Fibroblast of lung (primary cell): ENCODE results near the gene ENTPD3. TPM values are rescaled to one million over a fixed set of nuclear protein-coding genes. Genes with fewer than 3 reads are reported as not detected.

Source experiments
- DNase-seq, 2 donors: peaks; one replicate each; pipeline versions ENCODE4 v3.0.0 to v3.0.0-alpha.2; 2010; ENCODE audit warnings: low read depth in 2 of 2
- H2AFZ ChIP-seq: 2 replicates; pipeline ENCODE4 v1.5.1; 2012; ENCODE audit warnings: low read length, control low read depth, inconsistent platforms
- H3K27ac ChIP-seq: 2 replicates; pipeline ENCODE4 v1.5.1; 2011; ENCODE audit warnings: low read length, control low read depth; ENCODE audit not compliant: insufficient read depth
- H3K27me3 ChIP-seq: 2 replicates; pipeline ENCODE4 v1.5.1; 2011; ENCODE audit warnings: mild to moderate bottlenecking, low read length; ENCODE audit not compliant: control insufficient read depth, insufficient read depth
- H3K36me3 ChIP-seq: 2 replicates; pipeline ENCODE4 v1.5.1; 2011; ENCODE audit warnings: low read length; ENCODE audit not compliant: control insufficient read depth, insufficient read depth
- H3K4me1 ChIP-seq: 2 replicates; pipeline ENCODE4 v1.5.1; 2011; ENCODE audit warnings: low read length; ENCODE audit not compliant: control insufficient read depth, insufficient read depth; ENCODE audit errors: extremely low read depth
- H3K4me2 ChIP-seq: 2 replicates; pipeline ENCODE4 v1.5.1; 2011; ENCODE audit warnings: low read length, control low read depth; ENCODE audit not compliant: insufficient read depth; ENCODE audit errors: extremely low read depth
- H3K4me3 ChIP-seq, 4 experiments: fragments of 200-600 bp in 1 of 4; sonication (generic) in 1 of 4; replicated peaks in 1 of 4; 2 replicates each; pipeline ENCODE4 v1.5.1; 2011 to 2016; ENCODE audit warnings: low read length in 4 of 4, low read depth in 3 of 4, mild to moderate bottlenecking in 3 of 4, control low read depth in 2 of 4, inconsistent platforms in 1 of 4, mixed read lengths in 1 of 4; ENCODE audit not compliant: insufficient read depth in 1 of 4; ENCODE audit errors: control extremely low read depth in 1 of 4
- H3K79me2 ChIP-seq: 2 replicates; pipeline ENCODE4 v1.5.1; 2012; ENCODE audit warnings: mild to moderate bottlenecking, low read length, inconsistent platforms; ENCODE audit not compliant: control insufficient read depth, insufficient read depth
- H3K9ac ChIP-seq: 2 replicates; pipeline ENCODE4 v1.5.1; 2011; ENCODE audit warnings: mild to moderate bottlenecking, low read length, control low read depth; ENCODE audit not compliant: insufficient read depth
- H3K9me3 ChIP-seq: 2 replicates; pipeline ENCODE4 v1.5.1; 2012; ENCODE audit warnings: low read depth, low read length; ENCODE audit not compliant: control insufficient read depth, insufficient read depth
- H4K20me1 ChIP-seq: 2 replicates; pipeline ENCODE4 v1.5.1; 2011; ENCODE audit warnings: low read length; ENCODE audit not compliant: control insufficient read depth, insufficient read depth; ENCODE audit errors: extremely low read depth
- CTCF ChIP-seq, 2 donors: IDR thresholded peaks in 1 of 2; conservative IDR thresholded peaks in 1 of 2; 1 replicate in 1 of 2; 2 replicates in 1 of 2; pipeline ENCODE4 v1.5.1; 2011 to 2012; ENCODE audit warnings: low read length in 2 of 2, control low read depth in 1 of 2, inconsistent platforms in 1 of 2, low read depth in 1 of 2, mild to moderate bottlenecking in 1 of 2
- EZH2 ChIP-seq: IDR thresholded peaks from 2 replicates; pipeline ENCODE4 v1.5.1; 2012; ENCODE audit warnings: low read length, control low read depth, mild to moderate bottlenecking; ENCODE audit errors: missing control alignments
- polyA plus RNA-seq, 2 donors: library from polyadenylated mRNA; depleted of rRNA in 1 of 2; stranded (reverse) in 1 of 2; unstranded in 1 of 2; fragments of >200 nt; gene quantifications; 2 replicates each; pipeline ENCODE4 v1.2.1, GENCODE V29; 2011 to 2012; ENCODE audit warnings: missing spikeins in 1 of 2
- total RNA-seq: library from RNA; depleted of rRNA; stranded (reverse); fragments of >200 nt; gene quantifications from 2 replicates; pipeline ENCODE4 v1.2.1, GENCODE V29; 2014

ENTPD3 gene
- total and polyA plus RNA-seq, 2 donors (not counting 1 experiment from before 2014, with no cell fraction given), result 0.05 TPM; not detected in 1

DNA sequence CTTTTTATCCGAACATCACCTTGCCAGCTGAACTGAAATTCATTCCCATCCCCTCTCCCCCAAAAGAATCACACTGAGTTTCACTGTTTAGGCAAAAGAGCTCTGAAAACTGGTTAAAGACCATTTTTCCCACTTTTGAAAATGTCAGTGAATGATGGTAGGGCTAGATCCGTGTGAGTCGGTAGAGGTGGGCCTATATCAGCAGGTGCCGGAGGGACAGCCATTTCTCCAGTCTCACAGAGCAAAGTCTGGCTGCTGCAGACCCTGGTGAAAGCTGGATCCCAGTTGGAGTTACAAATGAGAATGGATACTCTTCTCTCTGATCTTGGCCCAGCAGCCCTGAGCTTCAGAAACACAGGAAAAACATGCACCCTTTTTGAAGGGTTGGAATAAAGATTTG lies 10.9 kb downstream of the ENTPD3 start:
- H3K4me3 ChIP-seq, result no peak overlapping the region
- H3K27ac ChIP-seq, result no peak overlapping the region
- H3K79me2 ChIP-seq, result no peaks in the 10 kb centered on the region
- H4K20me1 ChIP-seq, result no peaks in the 10 kb centered on the region
- no peaks in the 10 kb centered on the region for H3K36me3 ChIP-seq
- H2AFZ ChIP-seq, result no peak overlapping the region
- no peaks in the 10 kb centered on the region for H3K9me3 ChIP-seq
- DNase-seq, result no peak
- no peaks in the 10 kb centered on the region for H3K4me1 ChIP-seq
- no peak overlapping the region for H3K4me2 ChIP-seq
- TF ChIP-seq EZH2 (no peak), CTCF (conservative IDR thresholded peaks at IDR 0.05 in 1 of 2, IDR thresholded peaks at IDR 0.05 in 1 of 2; ENCODE audit: low read depth in 1 of 2, low read length in 2 of 2) (no peak)
- H3K27me3 ChIP-seq, result no peaks in the 10 kb centered on the region
- no peak overlapping the region for H3K9ac ChIP-seq

GRCh38 chr3:40398346-40398745 lies 11.4 kb downstream of the ENTPD3 start:
- H4K20me1 ChIP-seq, result no peaks in the 10 kb centered on the region
- TF ChIP-seq CTCF (conservative IDR thresholded peaks at IDR 0.05 in 1 of 2, IDR thresholded peaks at IDR 0.05 in 1 of 2; ENCODE audit: low read depth in 1 of 2, low read length in 2 of 2), result no peak
- TF ChIP-seq EZH2, result no peak
- DNase-seq, result no peak

GRCh38 chr3:40404591-40405198 lies 17.7 kb downstream of the ENTPD3 start:
- no peak overlapping the region for H3K4me3 ChIP-seq
- H3K4me1 ChIP-seq, result no peaks in the 10 kb centered on the region
- H3K4me2 ChIP-seq, result no peak overlapping the region
- no peak for DNase-seq
- H3K27me3 ChIP-seq, result no peaks in the 10 kb centered on the region
- TF ChIP-seq EZH2, result no peak
- TF ChIP-seq CTCF (conservative IDR thresholded peaks at IDR 0.05 in 1 of 2, IDR thresholded peaks at IDR 0.05 in 1 of 2; ENCODE audit: low read depth in 1 of 2, low read length in 2 of 2), result no peak
- no peak overlapping the region for H3K27ac ChIP-seq
- H4K20me1 ChIP-seq, result no peaks in the 10 kb centered on the region
- no peak overlapping the region for H2AFZ ChIP-seq
- H3K79me2 ChIP-seq, result no peaks in the 10 kb centered on the region
- no peaks in the 10 kb centered on the region for H3K9me3 ChIP-seq
- H3K9ac ChIP-seq, result no peak overlapping the region
- H3K36me3 ChIP-seq, result no peaks in the 10 kb centered on the region

More at GRCh38 chr3:40398346-40398745, 11.4 kb downstream of the ENTPD3 start:
- no peaks in the 10 kb centered on the region for H3K27me3 ChIP-seq
- H3K36me3 ChIP-seq, result no peaks in the 10 kb centered on the region
- no peak overlapping the region for H2AFZ ChIP-seq
- H3K4me2 ChIP-seq, result no peak overlapping the region
- no peak overlapping the region for H3K9ac ChIP-seq
- H3K4me3 ChIP-seq, result no peak overlapping the region
- H3K4me1 ChIP-seq, result no peaks in the 10 kb centered on the region
- H3K9me3 ChIP-seq, result no peaks in the 10 kb centered on the region
- no peak overlapping the region for H3K27ac ChIP-seq
- H3K79me2 ChIP-seq, result no peaks in the 10 kb centered on the region
